ENCODE measurements around the gene CCDC14.

DNA sequence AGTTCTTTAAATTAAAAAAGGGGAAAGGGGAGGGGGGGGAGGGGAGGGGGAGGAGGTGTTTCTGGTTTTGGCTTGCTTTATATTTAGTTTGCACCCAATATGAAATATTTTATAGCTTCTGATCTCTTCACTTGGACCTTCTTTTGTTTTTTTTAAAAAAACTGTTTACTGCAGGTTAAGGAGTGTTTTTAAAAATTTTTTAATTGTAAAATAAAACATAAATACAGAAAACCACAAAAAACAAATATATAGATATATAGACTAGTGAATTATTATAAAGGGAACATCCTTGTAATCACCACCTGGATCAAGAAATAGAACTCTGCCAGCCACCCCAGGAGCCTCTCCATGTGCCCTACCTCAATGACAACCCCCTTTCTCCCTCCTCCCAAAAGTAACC, 76.0 kb downstream of the CCDC14 start:
- TF ChIP-seq ZFPM2 (CRISPR knock-in tag; IDR thresholded peaks at IDR 0.05) (no peak), EP300 (IDR thresholded peaks at IDR 0.05; ENCODE audit: low read length) (no peak), USF1 (CRISPR knock-in tag; IDR thresholded peaks at IDR 0.05) (no peak), ERF (CRISPR knock-in tag; IDR thresholded peaks at IDR 0.05) (no peak)
- TF ChIP-seq, protein P1, sequence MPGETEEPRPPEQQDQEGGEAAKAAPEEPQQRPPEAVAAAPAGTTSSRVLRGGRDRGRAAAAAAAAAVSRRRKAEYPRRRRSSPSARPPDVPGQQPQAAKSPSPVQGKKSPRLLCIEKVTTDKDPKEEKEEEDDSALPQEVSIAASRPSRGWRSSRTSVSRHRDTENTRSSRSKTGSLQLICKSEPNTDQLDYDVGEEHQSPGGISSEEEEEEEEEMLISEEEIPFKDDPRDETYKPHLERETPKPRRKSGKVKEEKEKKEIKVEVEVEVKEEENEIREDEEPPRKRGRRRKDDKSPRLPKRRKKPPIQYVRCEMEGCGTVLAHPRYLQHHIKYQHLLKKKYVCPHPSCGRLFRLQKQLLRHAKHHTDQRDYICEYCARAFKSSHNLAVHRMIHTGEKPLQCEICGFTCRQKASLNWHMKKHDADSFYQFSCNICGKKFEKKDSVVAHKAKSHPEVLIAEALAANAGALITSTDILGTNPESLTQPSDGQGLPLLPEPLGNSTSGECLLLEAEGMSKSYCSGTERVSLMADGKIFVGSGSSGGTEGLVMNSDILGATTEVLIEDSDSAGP (CRISPR knock-in tag; IDR thresholded peaks at IDR 0.05) = no peak
